Calu3 (cell line): Measurements from ENCODE around the gene TPCN2. TPM values are rescaled to one million over a fixed set of nuclear protein-coding genes. Genes with fewer than 3 reads are reported as not detected.
A peak's percentile ranks its signal among the peaks of the same experiment; 100 is the strongest.
"Not testable (repeated sequence)": the region's sequence is repeated elsewhere in the genome, so short reads cannot be mapped to it uniquely, and the experiment has no call there.

Source experiments
- BruUV-seq: library from RNA; stranded (reverse); fragments of 400-500 nt; replicated peaks from 2 replicates; lab custom pipeline; 2021; lab: Mats Ljungman, UMichigan
- CTCF ChIA-PET: fragments of 300-600 bp; sonication (Branson Sonifier 250); formaldehyde crosslinking; loops from one replicate; lab custom pipeline; 2022; ENCODE audit warnings: antibody characterized with exemption; lab: Charles Lee
- DNase-seq: peaks from one replicate; pipeline ENCODE4 v3.0.0; 2022
- H3K27ac Mint-ChIP-seq: one replicate; pipeline ENCODE4 v1.8.0; 2022; ENCODE audit warnings: mixed read lengths; ENCODE audit not compliant: unreplicated experiment
- H3K27me3 Mint-ChIP-seq: one replicate; pipeline ENCODE4 v1.8.0; 2022; ENCODE audit warnings: mixed read lengths; ENCODE audit not compliant: unreplicated experiment
- H3K36me3 Mint-ChIP-seq: one replicate; pipeline ENCODE4 v1.8.0; 2022; ENCODE audit warnings: mild to moderate bottlenecking, moderate library complexity, mixed read lengths; ENCODE audit not compliant: insufficient read depth, unreplicated experiment
- H3K4me1 Mint-ChIP-seq: one replicate; pipeline ENCODE4 v1.8.0; 2022; ENCODE audit warnings: mild to moderate bottlenecking, low read depth, mixed read lengths; ENCODE audit not compliant: unreplicated experiment
- H3K4me3 Mint-ChIP-seq: one replicate; pipeline ENCODE4 v1.8.0; 2022; ENCODE audit warnings: mild to moderate bottlenecking, low read depth, moderate library complexity, mixed read lengths; ENCODE audit not compliant: unreplicated experiment
- H3K9me3 Mint-ChIP-seq: one replicate; pipeline ENCODE4 v1.8.0; 2022; ENCODE audit warnings: low read depth, mixed read lengths; ENCODE audit not compliant: unreplicated experiment
- CTCF ChIP-seq: fragments of 200-600 bp; IDR thresholded peaks from one replicate; pipeline ENCODE4 v1.8.0; 2022; ENCODE audit warnings: antibody characterized with exemption; ENCODE audit not compliant: unreplicated experiment
- intact Hi-C: fragments of 100-400 bp; cut with micrococcal nuclease; formaldehyde crosslinking; loops from one replicate; pipeline ENCODE4 v1.10.0; 2022; ENCODE audit not compliant: unreplicated experiment
- total RNA-seq: library from RNA; stranded (reverse); gene quantifications from 2 replicates; pipeline ENCODE4 v1.2.3, GENCODE V29; 2022

Gene TPCN2
- total RNA-seq, 1 experiment from 2014 or later = 21.9 TPM

- no peak overlapping the region for H3K27ac Mint-ChIP-seq
- intact Hi-C loops = loop anchor here (10.0 kb wide), 1 partner anchor 84 kb away; no protein-coding TSS in a partner anchor
- peaks cover 20% of the 10 kb centered on the region for H3K4me1 Mint-ChIP-seq
These were observed 82.4 kb downstream of the TPCN2 start for GRCh38 chr11:69131121-69131566.

GRCh38 chr11:69131644-69132300 lies 83.0 kb downstream of the TPCN2 start:
- no peaks in the 10 kb centered on the region for H3K36me3 Mint-ChIP-seq
- peak; percentile 91 for DNase-seq
- H3K4me3 Mint-ChIP-seq = no peak overlapping the region
- no peak overlapping the region for H3K27ac Mint-ChIP-seq
- H3K27me3 Mint-ChIP-seq = no peaks in the 10 kb centered on the region
- H3K4me1 Mint-ChIP-seq = peaks cover 26% of the 10 kb centered on the region
- CTCF ChIA-PET = interaction anchor here (0.6 to 2.7 kb wide), 27 partner anchors 9 to 543 kb away, joined by 3 to 22 read pairs (median 5); partner anchors contain the start of genes LTO1 and MYEOV
- no TSS peak for BruUV-seq
- peaks cover 4% of the 10 kb centered on the region for H3K9me3 Mint-ChIP-seq
- intact Hi-C loops = loop anchor here (10.0 kb wide), 1 partner anchor 83 kb away; no protein-coding TSS in a partner anchor
- TF ChIP-seq CTCF = peak; percentile 95

More at GRCh38 chr11:69131121-69131566, 82.4 kb downstream of the TPCN2 start:
- peaks cover 4% of the 10 kb centered on the region for H3K9me3 Mint-ChIP-seq
- H3K36me3 Mint-ChIP-seq = no peaks in the 10 kb centered on the region
- BruUV-seq = no TSS peak
- CTCF ChIA-PET = interaction anchor here (0.6 to 2.7 kb wide), 24 partner anchors 8 to 544 kb away, joined by 3 to 22 read pairs (median 5); partner anchors contain the start of genes LTO1 and MYEOV
- DNase-seq = no peak
- no peak for TF ChIP-seq CTCF
- no peak overlapping the region for H3K4me3 Mint-ChIP-seq
- H3K27me3 Mint-ChIP-seq = no peaks in the 10 kb centered on the region

GRCh38 chr11:69132301-69132670 lies 83.6 kb downstream of the TPCN2 start:
- no peak for TF ChIP-seq CTCF
- Mint-ChIP-seq H3K36me3 (no peaks in the 10 kb centered on the region), H3K27me3 (no peaks in the 10 kb centered on the region), H3K27ac (no peak overlapping the region), H3K4me1 (peaks cover 29% of the 10 kb centered on the region), H3K4me3 (no peak overlapping the region), H3K9me3 (peaks cover 4% of the 10 kb centered on the region)
- CTCF ChIA-PET = interaction anchor here (0.6 to 2.7 kb wide), 21 partner anchors 9 to 542 kb away, joined by 3 to 22 read pairs (median 5); partner anchors contain the start of genes LTO1 and MYEOV
- no peak for DNase-seq
- no TSS peak for BruUV-seq
- intact Hi-C loops = loop anchor here (10.0 kb wide), 1 partner anchor 83 kb away; no protein-coding TSS in a partner anchor

GRCh38 chr11:69133251-69133650 lies 84.5 kb downstream of the TPCN2 start:
- Mint-ChIP-seq H3K4me1 (peaks cover 39% of the 10 kb centered on the region), H3K9me3 (peaks cover 4% of the 10 kb centered on the region), H3K4me3 (no peak overlapping the region), H3K27me3 (no peaks in the 10 kb centered on the region), H3K36me3 (no peaks in the 10 kb centered on the region), H3K27ac (no peak overlapping the region)
- CTCF ChIA-PET = no interaction called here
- no peak for DNase-seq
- TF ChIP-seq CTCF = no peak
- no TSS peak for BruUV-seq
- intact Hi-C loops = loop anchor here (10.0 kb wide), 1 partner anchor 82 kb away; no protein-coding TSS in a partner anchor

GRCh38 chr11:69134182-69134581 lies 85.5 kb downstream of the TPCN2 start:
- CTCF ChIA-PET = interaction anchor here (0.6 kb wide), 1 partner anchor 517 kb away, joined by 5 read pairs; no protein-coding TSS in a partner anchor
- not testable (repeated sequence) for H3K27me3 Mint-ChIP-seq, H3K36me3 Mint-ChIP-seq, DNase-seq, H3K4me3 Mint-ChIP-seq, H3K9me3 Mint-ChIP-seq, BruUV-seq
- Mint-ChIP-seq H3K4me1 (peaks cover 48% of the 10 kb centered on the region), H3K27ac (peak overlapping the region; percentile 61)
- intact Hi-C loops = loop anchor here (10.0 kb wide), 1 partner anchor 81 kb away; no protein-coding TSS in a partner anchor
